Astrocyte of the cerebellum (primary cell): ENCODE results near the gene MAT2A.

Experiments used
- DNase-seq: peaks from one replicate; pipeline ENCODE4 v3.0.0-alpha.2; 2011; ENCODE audit warnings: low read depth
- H3K4me3 ChIP-seq: 2 replicates; pipeline ENCODE4 v1.5.1; 2011; ENCODE audit warnings: mild to moderate bottlenecking, low read depth, low read length, moderate library complexity
- in situ Hi-C: cut with HindIII; loops from 2 replicates; pipeline ENCODE4 v1.10.0; 2017; ENCODE audit warnings: low sequenced_read_pairs
- TF ChIP-seq, protein P1 (sequence below): IDR thresholded peaks from 2 replicates; pipeline ENCODE4 v1.5.1; 2012; ENCODE audit warnings: low read length, low read depth, moderate library complexity, mild to moderate bottlenecking; ENCODE audit errors: missing control alignments

The MAT2A gene

GRCh38 chr2:85548608-85548900 lies 9.6 kb downstream of the MAT2A start:
- no peak for DNase-seq
- TF ChIP-seq, protein P1, sequence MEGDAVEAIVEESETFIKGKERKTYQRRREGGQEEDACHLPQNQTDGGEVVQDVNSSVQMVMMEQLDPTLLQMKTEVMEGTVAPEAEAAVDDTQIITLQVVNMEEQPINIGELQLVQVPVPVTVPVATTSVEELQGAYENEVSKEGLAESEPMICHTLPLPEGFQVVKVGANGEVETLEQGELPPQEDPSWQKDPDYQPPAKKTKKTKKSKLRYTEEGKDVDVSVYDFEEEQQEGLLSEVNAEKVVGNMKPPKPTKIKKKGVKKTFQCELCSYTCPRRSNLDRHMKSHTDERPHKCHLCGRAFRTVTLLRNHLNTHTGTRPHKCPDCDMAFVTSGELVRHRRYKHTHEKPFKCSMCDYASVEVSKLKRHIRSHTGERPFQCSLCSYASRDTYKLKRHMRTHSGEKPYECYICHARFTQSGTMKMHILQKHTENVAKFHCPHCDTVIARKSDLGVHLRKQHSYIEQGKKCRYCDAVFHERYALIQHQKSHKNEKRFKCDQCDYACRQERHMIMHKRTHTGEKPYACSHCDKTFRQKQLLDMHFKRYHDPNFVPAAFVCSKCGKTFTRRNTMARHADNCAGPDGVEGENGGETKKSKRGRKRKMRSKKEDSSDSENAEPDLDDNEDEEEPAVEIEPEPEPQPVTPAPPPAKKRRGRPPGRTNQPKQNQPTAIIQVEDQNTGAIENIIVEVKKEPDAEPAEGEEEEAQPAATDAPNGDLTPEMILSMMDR = no peak
- in situ Hi-C loops = no loop called here

DNA sequence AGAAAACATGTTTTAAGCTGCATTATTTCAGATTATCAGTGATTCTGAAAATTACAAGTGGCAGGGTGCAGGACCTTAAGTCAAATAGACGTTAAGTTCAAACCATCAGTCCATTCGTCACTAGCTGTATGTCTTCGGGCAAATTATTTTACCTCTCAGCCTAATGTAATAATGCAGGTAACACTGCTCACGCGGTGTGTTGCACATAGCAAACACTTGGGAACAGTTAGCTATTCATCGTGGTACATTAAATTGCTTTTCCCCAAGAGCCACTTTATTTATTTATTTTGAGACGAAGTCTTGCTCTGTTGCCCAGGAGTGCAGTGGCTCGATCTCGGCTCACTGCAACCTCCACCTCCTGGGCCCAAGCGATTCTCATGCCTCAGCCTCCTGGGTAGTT lies 10.1 kb downstream of the MAT2A start:
- in situ Hi-C loops = no loop called here
- TF ChIP-seq, protein P1 = no peak
- DNase-seq = no peak
- no peak overlapping the region for H3K4me3 ChIP-seq

More at GRCh38 chr2:85548608-85548900, 9.6 kb downstream of the MAT2A start:
- no peak overlapping the region for H3K4me3 ChIP-seq

DNA sequence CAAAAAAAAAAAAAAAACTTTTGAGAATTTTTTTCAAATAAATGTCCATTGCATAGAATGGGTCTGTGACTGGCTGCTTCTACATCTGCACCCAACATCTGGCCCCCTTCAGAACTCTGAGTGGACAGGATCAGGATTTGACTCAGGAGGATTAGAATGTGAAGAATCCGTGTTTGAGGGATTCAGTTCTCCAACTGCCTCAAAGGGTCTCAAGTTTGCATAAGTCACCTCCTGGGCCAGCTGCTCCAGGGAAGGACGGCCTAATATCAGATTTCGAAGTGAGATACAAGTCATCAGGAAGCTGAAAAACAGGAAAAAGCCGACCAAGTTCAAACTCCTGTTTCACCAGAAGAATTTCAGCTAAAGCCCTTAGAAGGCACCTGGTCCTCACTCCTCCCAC lies 10.9 kb downstream of the MAT2A start:
- peak; percentile 74 for DNase-seq
- TF ChIP-seq, protein P1 = no peak
- in situ Hi-C loops = no loop called here
- H3K4me3 ChIP-seq = no peak overlapping the region

DNA sequence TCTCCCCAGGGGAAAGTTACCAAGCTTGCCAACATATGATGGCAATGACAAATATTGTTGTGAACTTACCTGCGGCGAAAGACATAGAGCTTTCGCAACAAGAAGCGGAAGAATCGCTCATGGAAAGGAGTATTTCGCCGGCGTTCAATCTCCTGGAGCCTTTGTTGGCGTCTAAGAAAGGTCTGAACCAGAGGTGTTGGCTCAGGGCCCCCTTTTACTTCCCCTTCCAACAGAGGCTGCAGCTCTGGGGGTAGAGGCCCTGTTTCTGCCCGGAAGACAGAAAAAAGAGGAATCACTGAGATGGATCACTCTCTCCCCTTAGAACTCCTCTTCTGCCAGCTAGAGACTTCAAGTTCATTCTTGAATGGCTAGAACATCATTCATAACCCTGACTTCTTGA lies 11.5 kb downstream of the MAT2A start:
- in situ Hi-C loops = no loop called here
- TF ChIP-seq, protein P1 = no peak
- no peak for DNase-seq
- no peak overlapping the region for H3K4me3 ChIP-seq

DNA sequence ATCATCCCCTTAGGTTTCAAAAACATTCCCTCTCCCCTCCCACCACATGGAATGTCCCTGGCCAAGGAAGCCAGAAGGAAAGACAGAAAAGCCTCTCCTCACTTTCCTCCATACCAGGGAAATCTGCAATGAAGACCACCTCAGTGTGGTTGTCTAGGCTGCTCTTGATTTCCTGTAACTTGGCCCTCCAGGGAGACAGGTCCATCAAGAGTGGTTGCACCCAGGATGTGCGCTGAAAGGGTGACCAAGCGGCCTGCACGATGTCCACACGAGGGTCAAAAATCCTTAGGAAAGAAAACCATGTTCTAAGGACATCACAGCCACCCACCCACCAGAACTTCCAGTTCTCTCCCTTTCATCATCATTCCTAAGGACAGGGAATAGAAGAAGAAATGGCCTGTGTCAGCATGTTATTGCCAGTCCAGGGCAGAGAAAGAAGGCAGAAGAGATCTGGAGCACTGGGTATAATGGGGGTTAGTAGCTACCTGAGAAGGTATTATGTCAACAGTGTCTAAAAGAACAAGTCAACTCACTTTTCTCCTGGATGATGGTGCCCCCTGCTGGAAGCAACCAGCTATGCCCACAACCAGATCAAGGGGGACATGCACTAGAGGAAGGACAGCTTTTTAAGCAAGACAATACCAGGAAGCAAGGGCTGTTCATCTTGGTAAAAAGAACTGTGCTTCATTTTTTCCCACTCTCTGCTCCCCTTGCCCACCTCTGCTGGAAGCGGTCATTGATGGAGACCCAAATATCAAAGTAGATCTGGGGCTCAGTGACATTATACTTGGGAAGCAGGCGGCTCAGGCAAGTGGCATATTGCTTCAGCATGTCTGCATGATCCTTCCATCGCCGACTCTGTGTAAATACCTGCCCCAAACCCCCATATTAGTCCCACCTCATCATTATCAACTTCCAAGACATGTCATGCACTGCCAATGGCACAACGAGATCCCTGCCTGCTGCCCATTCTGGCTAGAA lies 13.0 kb downstream of the MAT2A start:
- H3K4me3 ChIP-seq = no peak overlapping the region
- TF ChIP-seq, protein P1 = peak; percentile 92
- in situ Hi-C loops = no loop called here
- peak; percentile 67 for DNase-seq

GRCh38 chr2:85553184-85553583 lies 14.2 kb downstream of the MAT2A start:
- DNase-seq = no peak
- in situ Hi-C loops = no loop called here
- TF ChIP-seq, protein P1 = no peak
- H3K4me3 ChIP-seq = no peak overlapping the region
